Left lobe of liver (tissue), 2 donors: ENCODE data around the gene EPHA8. TPM values are rescaled to one million over a fixed set of nuclear protein-coding genes. Genes with fewer than 3 reads are reported as not detected.
A peak's percentile ranks its signal among the peaks of the same experiment; 100 is the strongest.

Experiments
- ATAC-seq: fragments of 200-7000 bp; cut with Tn5 transposase; one replicate; pipeline ENCODE4 v1.9.1; 2020; ENCODE audit warnings: mild to moderate bottlenecking, moderate library complexity
- DNase-seq: peaks from one replicate; pipeline ENCODE4 v3.0.0-alpha.2; 2020; ENCODE audit warnings: low spot score
- total RNA-seq: library from RNA; stranded (reverse); gene quantifications from one replicate; pipeline ENCODE4 v1.2.1, GENCODE V29; 2021
- donor health status: DM: no; HTN: no; CAD: no; lungs with moderate emphysema.
- donor health status: DM: no; HTN: yes; CAD: no.

Gene EPHA8
- total RNA-seq, 1 donor from 2014 or later, result not detected

GRCh38 chr1:22535399-22535798, 27.9 kb upstream of the EPHA8 start:
- ATAC-seq (no peak), DNase-seq (no peak)

GRCh38 chr1:22536506-22536905, 26.8 kb upstream of the EPHA8 start:
- no peak for ATAC-seq
- DNase-seq, result no peak

DNA sequence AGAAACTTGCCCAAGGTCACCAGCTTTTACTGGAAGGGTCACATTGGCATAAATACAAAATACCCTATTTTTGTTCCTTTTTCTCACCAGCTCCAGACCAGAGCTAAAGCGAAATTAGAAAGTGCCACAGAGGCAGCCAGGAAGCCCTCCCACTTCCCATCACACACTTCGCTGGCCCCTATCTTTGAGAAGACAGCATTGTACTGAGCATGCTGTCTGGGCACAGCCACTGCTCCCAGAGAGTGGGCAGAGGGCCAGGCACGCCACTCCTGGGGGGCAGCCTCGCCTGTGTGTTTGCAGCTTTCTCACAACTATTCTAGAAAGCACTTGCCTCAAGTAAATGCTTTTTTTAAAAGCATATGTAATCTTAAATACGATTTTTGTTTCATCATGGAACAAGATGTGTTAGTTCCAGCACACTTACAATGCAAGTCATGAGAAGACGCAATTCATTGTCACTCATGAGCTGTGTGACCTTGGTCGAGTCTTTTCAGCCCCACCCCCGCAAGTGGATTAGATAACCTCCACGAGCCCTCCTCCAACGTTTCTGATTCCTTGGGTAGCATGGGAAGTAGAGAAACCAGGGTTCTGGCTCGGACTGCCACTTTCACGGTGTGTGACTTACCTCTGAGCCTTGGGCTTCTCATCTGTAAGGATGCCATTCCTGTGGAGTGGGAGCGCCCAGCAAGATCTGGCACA, 25.7 kb upstream of the EPHA8 start:
- no peak for ATAC-seq
- DNase-seq, result no peak

GRCh38 chr1:22539510-22540118, 23.7 kb upstream of the EPHA8 start:
- ATAC-seq (no peak), DNase-seq (no peak)

DNA sequence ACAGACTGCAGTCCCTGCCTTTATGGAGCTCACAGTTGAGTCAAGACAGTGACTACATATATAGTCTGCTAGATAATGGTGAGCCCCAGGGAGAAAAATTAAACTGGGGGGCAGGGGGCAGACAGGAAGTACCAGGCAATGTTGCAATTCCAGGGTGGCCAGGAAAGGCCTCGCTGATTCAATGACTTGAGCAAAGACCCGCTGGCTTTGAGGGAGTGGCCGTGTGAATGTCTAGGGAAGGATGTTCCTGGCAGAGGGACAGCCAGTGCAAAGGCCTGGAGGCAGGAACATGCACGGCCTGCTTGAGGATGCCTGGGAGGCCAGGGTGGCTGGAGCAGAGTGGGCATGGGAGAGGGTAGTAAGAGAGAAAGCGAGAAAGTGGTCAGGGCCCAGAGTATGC, 23.0 kb upstream of the EPHA8 start:
- ATAC-seq, result no peak
- DNase-seq, result no peak

DNA sequence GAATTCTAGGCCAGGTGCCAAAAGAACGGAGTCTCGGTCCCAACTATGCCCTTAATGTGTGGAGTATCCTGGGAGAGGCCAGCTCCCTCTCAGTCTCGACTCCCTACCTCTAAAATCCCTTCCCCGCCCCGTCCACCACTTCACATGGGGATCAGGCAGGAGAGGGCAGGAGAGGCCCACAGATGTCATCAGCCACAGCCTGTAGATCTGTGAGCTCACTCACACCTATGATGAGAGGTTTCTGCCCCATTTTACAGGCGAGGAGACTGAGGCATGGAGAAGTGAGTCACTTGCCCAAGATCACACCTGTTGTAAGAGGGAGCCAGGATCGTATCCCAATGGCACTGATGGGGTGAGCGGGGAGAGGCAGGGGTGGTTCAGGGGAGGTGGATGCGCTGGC, 20.4 kb upstream of the EPHA8 start:
- ATAC-seq (no peak), DNase-seq (no peak)

DNA sequence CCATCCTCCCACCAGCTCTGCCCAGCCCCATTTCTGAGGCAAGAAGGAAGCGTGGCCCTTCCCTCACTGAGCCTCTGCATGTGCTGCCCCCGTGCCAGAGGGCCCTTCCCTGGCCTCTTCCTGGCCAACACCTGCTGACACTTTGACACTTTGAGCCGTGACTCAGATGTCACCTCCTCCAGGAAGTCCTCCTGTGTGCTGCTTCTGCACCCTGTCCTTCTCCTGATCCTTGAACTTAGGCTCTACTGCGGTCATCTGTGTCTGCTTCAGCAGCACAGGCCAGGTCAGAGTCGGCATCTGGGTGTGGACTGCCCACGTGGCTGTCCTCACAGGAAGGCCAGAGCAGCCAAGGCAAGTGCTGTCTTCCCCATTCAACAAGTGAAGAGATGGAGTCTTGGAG, 19.6 kb upstream of the EPHA8 start:
- DNase-seq (no peak), ATAC-seq (no peak)

GRCh38 chr1:22544606-22545005, 18.7 kb upstream of the EPHA8 start:
- DNase-seq, result no peak
- ATAC-seq, result no peak

- no peak for DNase-seq
- no peak for ATAC-seq
These were observed 18.1 kb upstream of the EPHA8 start for GRCh38 chr1:22545141-22545540.

- ATAC-seq, result no peak
- DNase-seq, result no peak
These were observed 16.0 kb upstream of the EPHA8 start for GRCh38 chr1:22547186-22547817.

GRCh38 chr1:22547818-22548462, 15.3 kb upstream of the EPHA8 start:
- DNase-seq (no peak), ATAC-seq (no peak)

- ATAC-seq (no peak), DNase-seq (no peak)
These were observed 13.3 kb upstream of the EPHA8 start for GRCh38 chr1:22550021-22550420.

DNA sequence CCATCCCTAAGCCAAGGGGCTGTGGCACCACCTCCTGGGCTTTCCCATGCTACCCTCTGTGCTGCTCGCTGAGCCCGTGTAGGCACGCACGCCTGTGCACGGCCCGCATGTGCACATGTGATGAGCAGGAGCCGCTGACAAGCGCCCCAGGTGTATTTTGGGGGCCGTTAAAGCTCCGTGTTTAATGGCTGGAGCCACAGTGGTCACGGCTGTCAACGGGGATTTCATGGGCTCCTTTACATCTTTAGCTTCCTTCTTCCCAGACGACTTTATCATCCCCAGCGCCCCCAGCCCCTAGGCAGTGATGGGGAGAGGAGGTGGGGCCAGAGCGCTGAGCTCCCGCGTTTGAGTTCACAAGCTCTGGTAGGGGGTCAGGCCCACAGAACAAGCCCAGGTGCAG, 11.7 kb upstream of the EPHA8 start:
- DNase-seq (no peak), ATAC-seq (no peak)

DNA sequence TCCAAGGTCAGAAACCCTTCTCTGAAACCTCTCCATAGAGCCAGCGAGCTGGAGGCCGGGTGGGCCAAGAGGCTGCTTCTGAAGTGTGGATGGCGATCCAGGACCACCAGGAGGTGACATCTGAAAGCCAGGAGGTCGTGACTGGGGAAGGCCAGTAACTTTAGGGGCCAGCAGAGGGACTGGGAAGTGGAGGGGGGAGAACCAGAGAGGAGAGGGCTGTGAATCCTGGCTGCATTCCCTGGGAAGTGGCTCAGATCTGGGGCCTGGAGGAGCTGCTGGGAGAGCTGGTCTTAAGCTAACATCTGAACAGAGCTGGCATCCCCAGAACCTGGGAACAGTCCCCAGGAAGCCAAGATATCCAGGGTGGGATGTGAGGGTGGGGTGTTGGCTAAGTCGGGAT, 11.3 kb upstream of the EPHA8 start:
- ATAC-seq (no peak), DNase-seq (no peak)

DNA sequence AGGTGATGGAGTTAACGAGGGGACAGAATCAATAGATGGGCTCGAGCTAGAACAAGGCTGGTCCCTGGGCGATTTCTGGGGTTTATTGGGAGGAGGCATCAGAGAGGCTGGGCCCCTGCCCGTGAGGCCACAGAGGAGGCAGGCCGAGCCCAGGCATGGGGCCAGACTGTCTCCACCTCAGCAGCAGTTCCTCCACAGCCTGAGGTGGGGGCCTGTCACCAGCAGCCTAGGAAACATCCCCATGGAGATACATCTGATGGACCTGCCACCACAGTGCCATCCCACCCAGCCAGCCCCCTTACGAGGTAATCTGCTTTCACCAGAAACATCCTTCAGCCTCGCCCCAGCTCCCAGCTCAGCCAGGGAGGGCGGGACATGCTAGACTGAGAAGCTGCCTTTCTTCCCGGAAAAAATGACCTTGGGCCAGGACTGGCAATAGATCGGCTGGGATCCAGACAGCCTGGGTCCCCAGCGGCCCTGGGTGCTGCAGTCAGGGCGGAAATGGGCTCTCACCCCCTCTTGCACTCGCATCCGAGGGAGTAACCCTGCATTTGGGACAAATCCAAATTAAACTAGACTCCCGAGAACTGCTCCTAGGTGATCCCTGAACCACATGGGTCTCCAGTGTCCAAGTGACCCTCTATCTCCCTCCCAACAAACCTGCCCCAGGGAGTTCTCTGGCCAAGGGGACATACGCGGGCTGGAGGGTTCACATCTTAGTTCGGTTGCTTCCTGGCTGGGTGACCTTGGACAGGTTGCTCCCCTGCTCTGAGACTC, 10.0 kb upstream of the EPHA8 start:
- DNase-seq (no peak), ATAC-seq (no peak)

- DNase-seq (no peak), ATAC-seq (no peak)
These were observed 9.2 kb upstream of the EPHA8 start for GRCh38 chr1:22553991-22554522.

- no peak for ATAC-seq
- no peak for DNase-seq
These were observed 8.0 kb upstream of the EPHA8 start for GRCh38 chr1:22555371-22555656.

GRCh38 chr1:22556391-22557104, 6.7 kb upstream of the EPHA8 start:
- DNase-seq, result no peak
- ATAC-seq, result peak; percentile 44

DNA sequence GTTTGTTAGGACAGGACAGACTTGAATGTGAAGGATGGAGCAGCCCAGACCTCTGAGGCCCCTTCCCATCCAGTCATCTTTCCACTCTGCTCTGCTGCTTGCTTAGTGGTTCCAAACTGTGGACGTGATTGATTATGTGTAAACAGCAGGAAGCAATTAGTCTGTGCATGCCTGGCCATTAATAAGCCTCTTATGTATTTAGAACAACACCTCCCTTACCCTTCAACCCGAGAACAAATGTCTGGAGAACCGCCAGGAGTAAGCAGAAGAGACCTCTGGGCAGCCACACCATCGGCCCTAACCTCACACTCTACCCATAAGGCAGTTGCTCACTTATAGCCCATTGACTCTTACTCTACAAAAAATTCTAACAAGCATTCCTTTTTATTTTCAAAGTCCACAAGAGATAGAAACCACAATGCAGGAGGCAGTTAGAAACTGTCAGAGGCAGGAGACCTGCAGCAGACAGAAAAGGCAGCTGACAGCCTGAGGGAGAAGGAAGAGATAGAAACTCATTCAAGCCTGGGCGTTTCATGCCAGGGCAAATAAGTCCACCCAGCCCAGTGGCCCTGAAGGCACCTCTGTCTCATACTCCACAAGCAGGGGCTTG, 5.8 kb upstream of the EPHA8 start:
- no peak for DNase-seq
- ATAC-seq, result no peak
